Prostate gland (tissue), 2 donors: ENCODE results near the gene PANK4. TPM values are rescaled to one million over a fixed set of nuclear protein-coding genes. Genes with fewer than 3 reads are reported as not detected.
"Not testable (repeated sequence)": the region's sequence is repeated elsewhere in the genome, so short reads cannot be mapped to it uniquely, and the experiment has no call there.

Source experiments
- DNase-seq: peaks from one replicate; pipeline ENCODE4 v3.0.0-alpha.2; 2019; ENCODE audit warnings: low spot score
- H3K27ac ChIP-seq, 2 donors: fragments of 200-600 bp; sonication (generic); 2 replicates each; pipeline ENCODE4 v1.5.1; 2017 to 2019
- H3K27me3 ChIP-seq: fragments of 200-600 bp; sonication (generic); replicated peaks from 2 replicates; pipeline ENCODE4 v1.5.1; 2019; ENCODE audit not compliant: insufficient read depth
- H3K36me3 ChIP-seq, 2 donors: fragments of 200-600 bp; sonication (generic); 1 replicate in 1 of 2; 2 replicates in 1 of 2; pipeline versions ENCODE4 v1.5.1 to v1.8.1; 2017 to 2019
- H3K4me1 ChIP-seq: fragments of 200-600 bp; sonication (generic); replicated peaks from 2 replicates; pipeline ENCODE4 v1.5.1; 2019
- H3K4me3 ChIP-seq, 2 donors: fragments of 200-600 bp; sonication (generic); 2 replicates each; pipeline ENCODE4 v1.5.1; 2017 to 2019
- H3K9me3 ChIP-seq: fragments of 200-600 bp; sonication (generic); 2 replicates; pipeline ENCODE4 v1.5.1; 2017
- CTCF ChIP-seq, 4 experiments: fragments of 200-600 bp in 2 of 4; fragments of 450-650 bp in 2 of 4; sonication (generic) in 2 of 4; IDR thresholded peaks; 1 replicate in 3 of 4; 2 replicates in 1 of 4; pipeline ENCODE4 v1.5.1; 2016 to 2019; ENCODE audit warnings: antibody characterized with exemption in 4 of 4, mild to moderate bottlenecking in 2 of 4, moderate library complexity in 2 of 4
- POLR2A ChIP-seq: fragments of 450-650 bp; IDR thresholded peaks from one replicate; pipeline ENCODE4 v1.6.1; 2016; ENCODE audit warnings: antibody characterized with exemption, mild to moderate bottlenecking
- POLR2AphosphoS5 ChIP-seq: sonication (generic); formaldehyde crosslinking; IDR thresholded peaks from one replicate; pipeline ENCODE4 v1.6.1; 2017; ENCODE audit warnings: antibody characterized with exemption
- WGBS: methylation state at CpG from one replicate; pipeline ENCODE4 v1.1.5; 2018; 5-methylcytosine and 5-hydroxymethylcytosine counted together
- intact Hi-C: fragments of 100-400 bp; cut with DNase I; formaldehyde crosslinking; loops from one replicate; pipeline ENCODE4 v1.14.2; 2022
- total RNA-seq, 2 donors: library from RNA; depleted of rRNA; stranded (reverse); fragments of >200 nt; gene quantifications; one replicate each; pipeline ENCODE4 v1.1.0, GENCODE V29; 2016

The PANK4 gene
- total RNA-seq, 2 donors from 2014 or later, result 27.0 to 69.5 TPM

- no peak overlapping the region for H3K27ac ChIP-seq
- WGBS, result 77% methylated on average over 8 of the region's 8 CpGs
- H3K27me3 ChIP-seq, result no peaks in the 10 kb centered on the region
- H3K4me1 ChIP-seq, result peaks cover 5% of the 10 kb centered on the region
- intact Hi-C loops, result no loop called here
- DNase-seq, result no peak
- H3K9me3 ChIP-seq, result no peaks in the 10 kb centered on the region
- H3K4me3 ChIP-seq, result no peak overlapping the region
- TF ChIP-seq POLR2AphosphoS5 (no peak), POLR2A (no peak), CTCF (IDR thresholded peaks at IDR 0.05) (no peak)
- no peaks in the 10 kb centered on the region for H3K36me3 ChIP-seq
Measured at GRCh38 chr1:2460203-2460602, 66.2 kb downstream of the PANK4 start.

GRCh38 chr1:2459757-2460156 lies 66.6 kb downstream of the PANK4 start:
- H3K4me1 ChIP-seq, result peaks cover 5% of the 10 kb centered on the region
- H3K4me3 ChIP-seq, result no peak overlapping the region
- no peak for TF ChIP-seq POLR2A
- TF ChIP-seq CTCF (IDR thresholded peaks at IDR 0.05), result peak in 1 of 4 experiments; percentile 22
- intact Hi-C loops, result no loop called here
- no peaks in the 10 kb centered on the region for H3K36me3 ChIP-seq
- WGBS, result 40% methylated on average over 8 of the region's 23 CpGs
- no peak overlapping the region for H3K27ac ChIP-seq
- no peaks in the 10 kb centered on the region for H3K27me3 ChIP-seq
- H3K9me3 ChIP-seq, result no peaks in the 10 kb centered on the region
- DNase-seq, result no peak

DNA sequence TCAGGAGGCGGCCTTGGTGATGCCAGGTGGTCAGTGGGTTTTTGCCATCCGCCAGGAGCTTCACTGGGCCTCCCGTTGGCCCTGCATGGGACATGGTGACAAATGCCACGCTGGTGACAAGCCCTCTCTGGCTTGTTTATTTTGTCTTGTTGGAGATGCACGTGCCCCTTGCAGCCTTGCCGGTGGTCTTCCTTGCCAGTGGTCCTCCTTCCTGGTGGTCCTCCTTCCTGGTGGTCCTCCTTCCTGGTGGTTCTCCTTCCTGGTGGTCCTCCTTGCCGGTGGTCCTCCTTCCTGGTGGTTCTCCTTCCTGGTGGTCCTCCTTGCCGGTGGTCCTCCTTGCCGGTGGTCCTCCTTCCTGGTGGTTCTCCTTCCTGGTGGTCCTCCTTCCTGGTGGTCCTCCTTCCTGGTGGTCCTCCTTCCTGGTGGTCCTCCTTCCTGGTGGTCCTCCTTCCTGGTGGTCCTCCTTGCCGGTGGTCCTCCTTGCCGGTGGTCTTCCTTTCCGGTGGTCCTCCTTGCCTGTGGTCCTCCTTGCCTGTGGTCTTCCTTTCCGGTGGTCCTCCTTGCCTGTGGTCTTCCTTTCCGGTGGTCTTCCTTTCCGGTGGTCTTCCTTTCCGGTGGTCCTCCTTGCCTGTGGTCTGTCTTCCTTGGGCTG lies 67.2 kb downstream of the PANK4 start:
- intact Hi-C loops, DNase-seq, H3K4me1 ChIP-seq, H3K4me3 ChIP-seq, H3K9me3 ChIP-seq, H3K36me3 ChIP-seq, H3K27ac ChIP-seq, H3K27me3 ChIP-seq: not testable (repeated sequence)
- WGBS, result 86% methylated on average over 13 of the region's 16 CpGs

DNA sequence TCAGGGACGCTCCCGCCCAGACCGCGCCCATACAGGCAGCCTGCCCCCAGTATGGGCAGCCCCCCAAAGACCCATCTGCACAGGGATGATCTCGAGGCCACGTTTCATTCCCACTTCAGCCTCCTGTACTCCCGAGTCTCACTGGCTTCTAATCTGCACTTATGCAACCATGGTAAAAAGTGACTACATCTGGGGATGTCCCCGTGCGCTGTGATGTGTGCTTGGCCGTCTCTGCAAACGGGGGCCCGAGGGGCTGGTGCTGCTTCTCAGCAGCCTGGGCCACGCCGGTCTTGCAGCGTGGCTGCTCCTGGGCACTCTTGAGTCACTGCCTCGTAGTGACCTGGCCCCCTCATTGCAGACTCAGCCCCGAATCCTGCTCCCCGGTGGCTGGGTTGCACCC lies 67.7 kb downstream of the PANK4 start:
- Histone ChIP-seq H3K36me3 (no peaks in the 10 kb centered on the region), H3K4me3 (no peak overlapping the region), H3K27me3 (no peaks in the 10 kb centered on the region), H3K9me3 (no peaks in the 10 kb centered on the region), H3K4me1 (peaks cover 5% of the 10 kb centered on the region), H3K27ac (no peak overlapping the region)
- intact Hi-C loops, result no loop called here
- DNase-seq, result no peak
- TF ChIP-seq POLR2A, result no peak
- no peak for TF ChIP-seq POLR2AphosphoS5
- no peak for TF ChIP-seq CTCF (IDR thresholded peaks at IDR 0.05)
- WGBS, result 88% methylated on average over 18 of the region's 18 CpGs

Other genes starting within 250 kb of the PANK4 start
- gene MORN1, start 135.0 kb downstream of the PANK4 start, total RNA-seq, result 10 to 100 TPM; 18.6 to 21.0 TPM
- gene RER1, start 134.8 kb downstream of the PANK4 start, total RNA-seq, result 10 to 100 TPM; 86.1 to 97.0 TPM
- 10 to 100 TPM; 38.3 to 49.9 TPM for gene PEX10, start 114.0 kb downstream of the PANK4 start, total RNA-seq
- gene PLCH2, start 50.3 kb downstream of the PANK4 start, total RNA-seq, result 10 to 100 TPM; 29.8 to 41.0 TPM
- 1 to 10 TPM in 1 of 2 donors, not detected in 1; 2.6 TPM for gene HES5, start 3.7 kb upstream of the PANK4 start, total RNA-seq
- 100 to 1,000 TPM in 1 of 2 donors, 10 to 100 TPM in 1; 83.3 to 105 TPM for gene TNFRSF14, start 29.8 kb upstream of the PANK4 start, total RNA-seq
- 10 to 100 TPM; 20.3 to 25.8 TPM for gene PRXL2B, start 60.2 kb upstream of the PANK4 start, total RNA-seq
- gene MMEL1, start 106.4 kb upstream of the PANK4 start, total RNA-seq, result 10 to 100 TPM in 1 of 2 donors, 1 to 10 TPM in 1; 4.6 to 13.6 TPM